GM12891 (cell line): ENCODE results near the gene CHRM5.

ENCODE experiments used
- POLR2A ChIP-seq: IDR thresholded peaks from 2 replicates; pipeline ENCODE4 v1.6.1; 2011; ENCODE audit warnings: low read depth, low read length, control low read depth
- SPI1 ChIP-seq: IDR thresholded peaks from 2 replicates; pipeline ENCODE4 v1.6.1; 2011; ENCODE audit warnings: low read depth, low read length, control low read depth

- TF ChIP-seq SPI1 (no peak), POLR2A (no peak)
Observed at GRCh38 chr15:34013746-34014145, 45.4 kb downstream of the CHRM5 start.
